ENCODE data around the gene CYP4F11.
"Not testable (repeated sequence)": the region's sequence is repeated elsewhere in the genome, so short reads cannot be mapped to it uniquely, and the experiment has no call there.

The CYP4F11 gene

DNA sequence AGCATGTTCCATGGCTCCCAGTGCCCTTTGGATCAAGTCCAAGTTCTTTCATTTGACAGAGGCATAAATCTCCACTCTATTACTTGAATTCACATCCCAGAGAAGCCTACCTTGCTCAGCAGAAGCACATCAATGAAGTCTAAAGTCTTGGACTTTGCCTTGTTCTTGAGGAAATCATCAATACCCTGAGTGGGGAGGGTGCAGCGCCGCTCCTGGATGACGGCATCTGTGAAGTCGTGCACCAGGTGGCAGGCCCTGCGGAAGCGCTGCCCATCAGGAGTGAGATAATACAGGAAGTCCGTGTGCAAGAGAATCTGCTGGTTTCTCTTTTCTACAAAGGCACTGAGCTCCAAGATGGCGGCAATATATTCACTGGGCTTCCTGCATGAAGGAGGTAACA lies 10.6 kb downstream of the CYP4F11 start:
- Histone ChIP-seq H3K9me3 (ENCODE audit: control insufficient read depth, insufficient read depth, low read length) (peaks cover 22% of the 10 kb centered on the region), H3K36me3 (ENCODE audit: control insufficient read depth, insufficient read depth, low read length) (no peaks in the 10 kb centered on the region), H3K4me1 (ENCODE audit: control insufficient read depth, insufficient read depth, low read length) (no peaks in the 10 kb centered on the region), H3K4me3 (ENCODE audit: low read length) (no peak overlapping the region), H3K27me3 (ENCODE audit: control insufficient read depth, insufficient read depth, low read length) (no peaks in the 10 kb centered on the region), H3K27ac (ENCODE audit: low read length) (no peak overlapping the region)
- DNase-seq (ENCODE audit: low read depth, low spot score): no peak
- WGBS (ENCODE audit: insufficient coverage, insufficient read length): no CpG with 5 or more reads among the region's 8 CpGs

DNA sequence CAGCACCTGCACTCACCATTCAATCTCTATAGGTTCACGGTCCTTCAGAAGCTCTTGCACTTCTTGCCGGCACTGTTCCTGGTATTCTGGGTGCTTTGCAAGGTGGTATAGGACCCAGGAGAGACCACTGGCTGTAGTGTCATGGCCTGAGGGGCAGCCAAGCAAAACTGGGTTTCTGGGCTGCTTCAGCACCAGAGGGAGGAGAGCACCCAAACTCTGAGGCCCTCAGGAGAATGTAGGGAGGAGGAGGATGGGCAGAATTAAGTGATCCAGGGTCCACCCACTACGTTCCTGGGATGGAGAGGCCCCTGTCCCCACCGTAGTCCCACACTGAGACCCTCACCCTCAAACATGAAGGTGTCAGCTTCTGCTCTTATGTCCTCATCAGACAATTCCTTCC lies 12.3 kb downstream of the CYP4F11 start:
- no peaks in the 10 kb centered on the region for H3K4me1 ChIP-seq (ENCODE audit: control insufficient read depth, insufficient read depth, low read length)
- no peaks in the 10 kb centered on the region for H3K36me3 ChIP-seq (ENCODE audit: control insufficient read depth, insufficient read depth, low read length)
- no peak overlapping the region for H3K27ac ChIP-seq (ENCODE audit: low read length)
- no peaks in the 10 kb centered on the region for H3K27me3 ChIP-seq (ENCODE audit: control insufficient read depth, insufficient read depth, low read length)
- DNase-seq (ENCODE audit: low read depth, low spot score): no peak
- peaks cover 18% of the 10 kb centered on the region for H3K9me3 ChIP-seq (ENCODE audit: control insufficient read depth, insufficient read depth, low read length)
- no peak overlapping the region for H3K4me3 ChIP-seq (ENCODE audit: low read length)
- WGBS (ENCODE audit: insufficient coverage, insufficient read length): no CpG with 5 or more reads among the region's 4 CpGs

DNA sequence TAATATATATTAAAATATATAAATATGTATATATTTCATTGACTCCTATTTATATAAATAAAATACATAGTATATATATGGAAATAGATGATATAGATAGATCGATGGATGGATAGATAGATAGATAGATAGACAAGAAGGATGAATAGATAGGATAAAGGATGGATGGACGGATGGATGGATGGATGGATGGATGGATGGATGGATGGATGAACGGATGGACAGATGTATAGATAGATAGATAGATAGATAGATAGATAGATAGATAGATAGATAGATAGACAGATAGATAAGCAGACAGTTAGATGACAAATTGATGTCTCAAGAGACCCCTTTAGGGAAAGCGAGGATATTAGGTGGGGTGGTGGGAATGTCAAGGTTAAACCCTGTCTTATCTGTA lies 15.1 kb downstream of the CYP4F11 start:
- Histone ChIP-seq H3K9me3 (ENCODE audit: control insufficient read depth, insufficient read depth, low read length) (peaks cover 13% of the 10 kb centered on the region), H3K4me1 (ENCODE audit: control insufficient read depth, insufficient read depth, low read length) (no peaks in the 10 kb centered on the region), H3K27me3 (ENCODE audit: control insufficient read depth, insufficient read depth, low read length) (no peaks in the 10 kb centered on the region), H3K27ac (ENCODE audit: low read length) (no peak overlapping the region), H3K4me3 (ENCODE audit: low read length) (no peak overlapping the region), H3K36me3 (ENCODE audit: control insufficient read depth, insufficient read depth, low read length) (no peaks in the 10 kb centered on the region)
- DNase-seq (ENCODE audit: low read depth, low spot score): no peak
- 100% methylated on average over 3 of the region's 4 CpGs for WGBS (ENCODE audit: insufficient coverage, insufficient read length)

DNA sequence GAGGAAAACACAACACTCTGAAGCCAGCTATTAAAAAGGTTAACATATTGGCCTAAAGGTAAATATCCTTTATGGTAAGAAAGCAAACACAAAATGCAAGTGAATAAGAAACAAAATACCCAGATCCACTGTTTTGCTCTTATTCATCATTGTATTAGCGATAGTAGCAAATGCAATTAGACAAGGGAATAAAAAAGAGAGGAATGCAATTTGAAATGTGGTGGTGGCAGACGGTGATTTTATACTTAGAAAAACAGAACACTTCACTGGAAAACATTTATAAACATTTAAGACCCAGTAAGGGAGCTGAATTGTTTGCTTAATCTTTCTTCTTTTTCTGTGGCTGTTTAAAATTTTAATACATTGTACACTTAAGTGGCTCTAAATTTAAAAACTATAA lies 19.2 kb downstream of the CYP4F11 start:
- Histone ChIP-seq H3K4me1 (ENCODE audit: control insufficient read depth, insufficient read depth, low read length) (no peaks in the 10 kb centered on the region), H3K27ac (ENCODE audit: low read length) (no peak overlapping the region), H3K27me3 (ENCODE audit: control insufficient read depth, insufficient read depth, low read length) (no peaks in the 10 kb centered on the region), H3K36me3 (ENCODE audit: control insufficient read depth, insufficient read depth, low read length) (no peaks in the 10 kb centered on the region), H3K9me3 (ENCODE audit: control insufficient read depth, insufficient read depth, low read length) (peaks cover 4% of the 10 kb centered on the region), H3K4me3 (ENCODE audit: low read length) (no peak overlapping the region)
- WGBS (ENCODE audit: insufficient coverage, insufficient read length): no CpG with 5 or more reads among the region's 2 CpGs
- no peak for DNase-seq (ENCODE audit: low read depth, low spot score)

DNA sequence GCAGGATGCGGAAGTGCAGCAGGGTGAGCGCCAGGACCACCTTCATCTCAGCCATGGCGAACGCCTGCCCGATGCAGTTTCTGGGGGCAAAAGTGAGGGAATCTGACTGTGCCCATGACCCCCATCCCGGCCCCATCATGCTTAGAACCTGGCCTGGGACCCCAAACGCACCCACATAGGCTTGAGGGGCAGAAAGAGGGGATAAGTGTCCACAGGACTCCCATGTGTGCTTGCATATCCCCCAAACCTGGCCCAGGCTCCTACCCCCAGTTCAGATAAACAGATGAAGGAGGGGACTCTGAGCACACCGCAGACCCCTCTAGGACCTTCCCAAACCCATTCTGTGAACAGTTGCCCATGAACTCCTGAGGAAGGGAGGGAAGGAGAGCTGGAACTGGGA lies 20.5 kb downstream of the CYP4F11 start:
- Histone ChIP-seq H3K27ac (ENCODE audit: low read length) (no peak overlapping the region), H3K4me1 (ENCODE audit: control insufficient read depth, insufficient read depth, low read length) (no peaks in the 10 kb centered on the region), H3K27me3 (ENCODE audit: control insufficient read depth, insufficient read depth, low read length) (no peaks in the 10 kb centered on the region), H3K9me3 (ENCODE audit: control insufficient read depth, insufficient read depth, low read length) (peaks cover 4% of the 10 kb centered on the region), H3K4me3 (ENCODE audit: low read length) (no peak overlapping the region), H3K36me3 (ENCODE audit: control insufficient read depth, insufficient read depth, low read length) (no peaks in the 10 kb centered on the region)
- no peak for DNase-seq (ENCODE audit: low read depth, low spot score)
- WGBS (ENCODE audit: insufficient coverage, insufficient read length): no CpG with 5 or more reads among the region's 8 CpGs

DNA sequence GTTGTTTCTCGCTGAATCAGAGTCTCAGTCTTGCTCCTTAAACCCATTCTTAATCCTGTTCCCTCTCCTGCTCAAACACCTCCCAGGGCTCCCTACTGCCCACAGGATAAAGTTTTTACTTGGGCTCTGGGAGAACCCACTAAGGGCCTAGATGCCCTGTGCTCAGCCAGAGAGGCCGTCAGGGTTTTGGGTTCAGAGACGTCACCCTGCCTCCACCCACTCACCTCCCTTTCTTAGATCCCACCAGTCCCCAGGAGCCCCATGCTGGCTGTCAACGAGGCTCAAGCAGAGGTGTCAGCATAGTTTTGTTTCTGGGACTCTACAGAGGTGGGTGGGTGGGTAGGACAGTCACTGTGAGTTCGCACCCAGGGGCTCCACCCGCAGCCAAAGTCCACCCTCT lies 20.9 kb downstream of the CYP4F11 start:
- H3K9me3 ChIP-seq (ENCODE audit: control insufficient read depth, insufficient read depth, low read length): peaks cover 4% of the 10 kb centered on the region
- H3K4me3 ChIP-seq (ENCODE audit: low read length): no peak overlapping the region
- no CpG with 5 or more reads among the region's 6 CpGs for WGBS (ENCODE audit: insufficient coverage, insufficient read length)
- no peaks in the 10 kb centered on the region for H3K36me3 ChIP-seq (ENCODE audit: control insufficient read depth, insufficient read depth, low read length)
- H3K27me3 ChIP-seq (ENCODE audit: control insufficient read depth, insufficient read depth, low read length): no peaks in the 10 kb centered on the region
- H3K27ac ChIP-seq (ENCODE audit: low read length): no peak overlapping the region
- H3K4me1 ChIP-seq (ENCODE audit: control insufficient read depth, insufficient read depth, low read length): no peaks in the 10 kb centered on the region
- DNase-seq (ENCODE audit: low read depth, low spot score): no peak

DNA sequence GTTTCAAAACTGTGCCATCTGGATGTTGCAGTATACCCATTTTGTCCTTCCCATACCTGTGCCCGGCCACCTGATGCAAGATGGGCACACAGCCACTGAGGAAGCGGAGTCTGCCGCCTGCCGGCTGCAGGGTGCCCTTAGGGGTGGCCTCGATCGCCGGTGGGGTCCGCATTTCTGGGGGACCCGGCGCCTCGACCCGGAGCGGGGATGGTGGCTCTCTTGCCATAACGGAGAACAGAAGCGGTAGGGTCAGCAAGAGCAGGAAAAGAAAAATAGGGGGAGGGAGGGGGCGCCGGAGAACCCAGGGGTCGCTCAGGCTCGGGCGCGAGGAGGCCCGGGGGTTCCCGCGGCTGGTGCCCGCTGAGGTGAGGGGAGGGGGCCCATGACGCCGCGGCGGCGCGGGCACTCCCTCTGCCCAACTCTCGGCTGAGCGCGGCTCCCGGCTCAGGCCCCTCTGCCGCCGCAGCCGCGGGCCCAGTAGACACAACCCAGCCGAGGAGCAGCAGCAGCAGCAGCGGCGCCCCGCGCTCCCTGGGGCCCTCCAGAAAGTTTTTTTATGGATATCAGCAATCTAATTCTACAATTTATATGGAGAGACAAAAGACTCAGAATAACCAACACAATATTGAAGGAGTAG lies 22.6 kb downstream of the CYP4F11 start:
- no CpG with 5 or more reads among the region's 44 CpGs for WGBS (ENCODE audit: insufficient coverage, insufficient read length)
- no peak for DNase-seq (ENCODE audit: low read depth, low spot score)

DNA sequence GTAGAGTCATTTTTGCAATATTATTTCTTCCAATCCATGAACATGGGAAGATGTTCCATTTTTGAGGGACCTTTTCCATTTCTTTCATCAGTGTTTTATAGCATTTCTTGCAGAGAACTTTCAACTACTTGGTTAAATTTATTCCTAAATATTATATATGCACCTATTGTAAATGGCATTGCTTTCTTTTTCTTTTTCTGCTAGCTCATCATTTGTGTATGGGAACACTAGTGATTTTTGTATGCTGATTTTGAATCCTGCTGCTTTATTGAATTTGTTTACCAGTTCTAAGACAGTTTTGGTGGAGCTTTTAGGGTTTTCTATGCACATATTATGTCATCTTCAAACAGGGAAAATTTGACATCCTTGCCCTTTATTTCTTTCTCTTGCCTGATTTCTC lies 29.3 kb downstream of the CYP4F11 start:
- H3K4me1 ChIP-seq (ENCODE audit: control insufficient read depth, insufficient read depth, low read length): no peaks in the 10 kb centered on the region
- DNase-seq (ENCODE audit: low read depth, low spot score): no peak
- H3K36me3 ChIP-seq (ENCODE audit: control insufficient read depth, insufficient read depth, low read length): no peaks in the 10 kb centered on the region
- no peak overlapping the region for H3K27ac ChIP-seq (ENCODE audit: low read length)
- no peaks in the 10 kb centered on the region for H3K9me3 ChIP-seq (ENCODE audit: control insufficient read depth, insufficient read depth, low read length)
- H3K27me3 ChIP-seq (ENCODE audit: control insufficient read depth, insufficient read depth, low read length): no peaks in the 10 kb centered on the region
- H3K4me3 ChIP-seq (ENCODE audit: low read length): no peak overlapping the region

More for the DNA sequence above, 22.6 kb downstream of the CYP4F11 start:
- Histone ChIP-seq H3K4me1 (ENCODE audit: control insufficient read depth, insufficient read depth, low read length) (no peaks in the 10 kb centered on the region), H3K27ac (ENCODE audit: low read length) (no peak overlapping the region), H3K27me3 (ENCODE audit: control insufficient read depth, insufficient read depth, low read length) (no peaks in the 10 kb centered on the region), H3K9me3 (ENCODE audit: control insufficient read depth, insufficient read depth, low read length) (peaks cover 4% of the 10 kb centered on the region), H3K4me3 (ENCODE audit: low read length) (no peak overlapping the region), H3K36me3 (ENCODE audit: control insufficient read depth, insufficient read depth, low read length) (no peaks in the 10 kb centered on the region)

DNA sequence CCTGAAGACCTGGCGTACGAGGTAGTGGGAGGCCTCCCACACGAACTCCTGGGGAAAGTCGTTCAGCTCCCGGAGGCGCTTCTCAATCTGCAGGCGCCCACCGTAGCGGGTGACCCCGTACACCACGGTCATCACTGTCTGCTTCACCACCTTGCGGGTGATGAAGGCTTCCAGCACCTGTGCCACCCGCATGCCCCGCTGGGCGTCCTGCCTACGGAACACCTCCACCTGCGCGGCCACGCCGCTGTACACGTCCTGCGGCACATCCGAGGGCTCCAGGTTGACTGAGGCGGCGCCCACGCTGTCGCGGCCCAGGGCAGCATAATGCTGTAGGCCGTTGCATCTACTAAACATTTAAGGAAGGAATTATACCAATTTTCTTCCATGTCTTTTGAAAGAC lies 31.4 kb downstream of the CYP4F11 start:
- H3K4me3 ChIP-seq (ENCODE audit: low read length); H3K9me3 ChIP-seq (ENCODE audit: control insufficient read depth, insufficient read depth, low read length): not testable (repeated sequence)

DNA sequence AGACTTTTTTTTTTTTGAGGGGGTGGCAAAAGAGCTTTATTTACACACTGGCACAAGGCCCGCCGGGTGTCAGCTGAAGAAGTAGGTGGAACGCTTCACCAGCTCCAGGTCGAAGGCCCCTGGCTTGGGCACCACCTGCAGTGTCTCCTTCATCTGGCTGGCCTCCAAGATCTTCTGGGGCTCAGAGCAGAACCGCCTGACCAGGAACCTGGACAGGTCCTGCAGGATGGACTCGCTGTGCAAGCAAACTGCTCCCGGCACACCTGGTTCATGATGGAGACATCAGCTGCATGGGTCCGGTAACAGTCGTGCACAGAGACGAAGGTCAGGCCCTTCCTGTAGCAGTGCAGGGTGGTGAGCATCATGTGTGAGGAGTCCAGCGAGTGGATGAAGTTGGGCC lies 32.1 kb downstream of the CYP4F11 start:
- no CpG with 5 or more reads among the region's 11 CpGs for WGBS (ENCODE audit: insufficient coverage, insufficient read length)
- DNase-seq (ENCODE audit: low read depth, low spot score): no peak
- Histone ChIP-seq H3K9me3 (ENCODE audit: control insufficient read depth, insufficient read depth, low read length) (no peaks in the 10 kb centered on the region), H3K27ac (ENCODE audit: low read length) (no peak overlapping the region), H3K27me3 (ENCODE audit: control insufficient read depth, insufficient read depth, low read length) (no peaks in the 10 kb centered on the region), H3K4me3 (ENCODE audit: low read length) (no peak overlapping the region), H3K4me1 (ENCODE audit: control insufficient read depth, insufficient read depth, low read length) (no peaks in the 10 kb centered on the region), H3K36me3 (ENCODE audit: control insufficient read depth, insufficient read depth, low read length) (no peaks in the 10 kb centered on the region)

More for the DNA sequence above, 31.4 kb downstream of the CYP4F11 start:
- WGBS (ENCODE audit: insufficient coverage, insufficient read length): no CpG with 5 or more reads among the region's 29 CpGs
- not testable (repeated sequence) for DNase-seq (ENCODE audit: low read depth, low spot score); H3K27ac ChIP-seq (ENCODE audit: low read length); H3K36me3 ChIP-seq (ENCODE audit: control insufficient read depth, insufficient read depth, low read length); H3K27me3 ChIP-seq (ENCODE audit: control insufficient read depth, insufficient read depth, low read length); H3K4me1 ChIP-seq (ENCODE audit: control insufficient read depth, insufficient read depth, low read length)

DNA sequence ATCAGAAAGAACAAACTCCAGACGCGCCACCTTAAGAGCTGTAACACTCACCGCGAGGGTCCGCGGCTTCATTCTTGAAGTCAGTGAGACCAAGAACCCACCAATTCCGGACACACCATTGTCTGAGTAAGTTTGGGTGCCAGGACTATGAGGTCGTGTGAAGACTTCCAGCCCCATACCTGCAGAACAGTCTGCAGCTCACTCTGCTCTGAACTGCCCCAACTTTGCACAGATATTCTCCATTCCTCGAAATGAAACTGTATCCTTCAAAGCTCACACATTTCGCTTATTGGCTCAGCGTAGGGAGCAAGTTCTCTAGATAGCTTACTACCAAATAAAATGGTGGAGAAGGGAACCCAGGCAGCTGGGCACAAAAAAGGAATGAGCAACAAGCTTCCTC lies 33.8 kb downstream of the CYP4F11 start:
- Histone ChIP-seq H3K27me3 (ENCODE audit: control insufficient read depth, insufficient read depth, low read length) (no peaks in the 10 kb centered on the region), H3K4me3 (ENCODE audit: low read length) (no peak overlapping the region), H3K4me1 (ENCODE audit: control insufficient read depth, insufficient read depth, low read length) (no peaks in the 10 kb centered on the region), H3K9me3 (ENCODE audit: control insufficient read depth, insufficient read depth, low read length) (peaks cover 6% of the 10 kb centered on the region), H3K36me3 (ENCODE audit: control insufficient read depth, insufficient read depth, low read length) (no peaks in the 10 kb centered on the region), H3K27ac (ENCODE audit: low read length) (no peak overlapping the region)
- no CpG with 5 or more reads among the region's 11 CpGs for WGBS (ENCODE audit: insufficient coverage, insufficient read length)
- no peak for DNase-seq (ENCODE audit: low read depth, low spot score)
